Naive thymus-derived CD4-positive, alpha-beta T cell (primary cell): ENCODE results near the gene DNAAF1. TPM values are rescaled to one million over a fixed set of nuclear protein-coding genes. Genes with fewer than 3 reads are reported as not detected.
A peak's percentile ranks its signal among the peaks of the same experiment; 100 is the strongest.

Experiments used
- ATAC-seq: fragments of 150-1000 bp; cut with Tn5 transposase; 2 replicates; pipeline ENCODE4 v1.10.0; 2021; ENCODE audit warnings: mild to moderate bottlenecking, moderate library complexity
- CTCF ChIA-PET: fragments of 350-600 bp; sonication (Branson Sonifier 250); formaldehyde crosslinking; loops from one replicate; lab custom pipeline; 2021; ENCODE audit warnings: antibody characterized with exemption; lab: Charles Lee
- POLR2A ChIA-PET: fragments of 350-600 bp; sonication (Branson Sonifier 250); formaldehyde crosslinking; loops from one replicate; lab custom pipeline; 2021; ENCODE audit warnings: antibody characterized with exemption, inconsistent platforms; lab: Charles Lee
- DNase-seq, 9 donors: peaks; one replicate each; pipeline versions ENCODE4 v3.0.0 to v3.0.0-alpha.2; 2020 to 2022; ENCODE audit warnings: mixed read lengths in 1 of 9
- H3K27ac ChIP-seq: one replicate; pipeline ENCODE4 v1.7.0; 2013; ENCODE audit warnings: mild to moderate bottlenecking, low read depth, low read length, moderate library complexity
- H3K27me3 ChIP-seq, 2 donors: one replicate each; pipeline ENCODE4 v1.7.0; 2013; ENCODE audit warnings: low read length in 2 of 2, mild to moderate bottlenecking in 2 of 2, moderate library complexity in 2 of 2; ENCODE audit not compliant: control insufficient read depth in 2 of 2, insufficient read depth in 2 of 2
- H3K36me3 ChIP-seq, 3 experiments: 1 replicate in 2 of 3; 2 replicates in 1 of 3; pipeline ENCODE4 v1.7.0; 2013; ENCODE audit warnings: low read length in 3 of 3, mild to moderate bottlenecking in 3 of 3, moderate library complexity in 1 of 3; ENCODE audit not compliant: insufficient read depth in 3 of 3, control insufficient read depth in 2 of 3
- H3K4me1 ChIP-seq, 2 donors: one replicate each; pipeline ENCODE4 v1.7.0; 2013; ENCODE audit warnings: low read length in 2 of 2, mild to moderate bottlenecking in 2 of 2, moderate library complexity in 1 of 2; ENCODE audit not compliant: control insufficient read depth in 2 of 2, insufficient read depth in 2 of 2
- H3K4me3 ChIP-seq: 2 replicates; pipeline ENCODE4 v1.7.0; 2013; ENCODE audit warnings: mild to moderate bottlenecking, low read length
- H3K9me3 ChIP-seq, 3 experiments: 1 replicate in 2 of 3; 2 replicates in 1 of 3; pipeline ENCODE4 v1.7.0; 2013; ENCODE audit warnings: low read length in 3 of 3; ENCODE audit not compliant: control insufficient read depth in 2 of 3
- H3K27ac Mint-ChIP-seq, 9 donors: one replicate each; pipeline ENCODE4 v1.8.0; 2020 to 2022; ENCODE audit warnings: mixed read lengths in 9 of 9, mild to moderate bottlenecking in 8 of 9, moderate library complexity in 5 of 9, inconsistent platforms in 2 of 9
- H3K27me3 Mint-ChIP-seq, 5 donors: one replicate each; pipeline ENCODE4 v1.8.0; 2021 to 2022; ENCODE audit warnings: mixed read lengths in 5 of 5, mild to moderate bottlenecking in 1 of 5
- H3K36me3 Mint-ChIP-seq, 5 donors: one replicate each; pipeline ENCODE4 v1.8.0; 2020 to 2022; ENCODE audit warnings: mixed read lengths in 5 of 5, mild to moderate bottlenecking in 3 of 5, inconsistent platforms in 1 of 5
- H3K4me1 Mint-ChIP-seq, 7 donors: one replicate each; pipeline ENCODE4 v1.8.0; 2020 to 2022; ENCODE audit warnings: mixed read lengths in 7 of 7, mild to moderate bottlenecking in 3 of 7, inconsistent platforms in 1 of 7
- H3K4me3 Mint-ChIP-seq, 10 donors: one replicate each; pipeline ENCODE4 v1.8.0; 2020 to 2022; ENCODE audit warnings: mild to moderate bottlenecking in 10 of 10, mixed read lengths in 10 of 10, moderate library complexity in 6 of 10, inconsistent platforms in 2 of 10
- H3K9me3 Mint-ChIP-seq, 11 donors: one replicate each; pipeline ENCODE4 v1.8.0; 2020 to 2022; ENCODE audit warnings: mixed read lengths in 11 of 11, mild to moderate bottlenecking in 4 of 11, inconsistent platforms in 1 of 11, moderate library complexity in 1 of 11
- intact Hi-C, 2 donors: fragments of 100-400 bp; cut with micrococcal nuclease; formaldehyde crosslinking; loops; one replicate each; pipeline ENCODE4 v1.15.1; 2023
- polyA plus RNA-seq, 2 donors: library from polyadenylated mRNA; unstranded; fragments of 300-500 nt; fragmentation: Illumina TruSeq; gene quantifications; one replicate each; pipeline ENCODE4 v1.2.3, GENCODE V29; 2021
- total RNA-seq, 6 experiments: library from RNA in 5 of 6; stranded (reverse) in 5 of 6; gene quantifications; 1 replicate in 5 of 6; 2 replicates in 1 of 6; pipeline ENCODE4 v1.2.3 and lab custom pipeline; 2021 to 2026

DNAAF1 gene
- total and polyA plus RNA-seq, 7 experiments from 2014 or later: 0.06 to 2.2 (median 0.38) TPM; not detected in 3

- H3K9me3 Mint-ChIP-seq: no peaks in the 10 kb centered on the region
- POLR2A ChIA-PET: interaction anchor here (1.0 kb wide), 1 partner anchor 37 kb away, joined by 3 read pairs; the partner anchor contains the start of gene MBTPS1
- no peak overlapping the region for H3K27ac Mint-ChIP-seq
- H3K36me3 ChIP-seq: no peaks in the 10 kb centered on the region
- H3K4me1 ChIP-seq: no peaks in the 10 kb centered on the region
- H3K27ac ChIP-seq: no peak overlapping the region
- no peaks in the 10 kb centered on the region for H3K36me3 Mint-ChIP-seq
- H3K27me3 ChIP-seq: no peaks in the 10 kb centered on the region
- peaks cover 2 to 40% (median 7%) of the 10 kb centered on the region in 5 donors for H3K27me3 Mint-ChIP-seq
- no peak overlapping the region for H3K4me3 Mint-ChIP-seq
- DNase-seq (no peak), ATAC-seq (no peak)
- no peaks in the 10 kb centered on the region for H3K4me1 Mint-ChIP-seq
- CTCF ChIA-PET: interaction anchor here (1.2 kb wide), 1 partner anchor 68 kb away, joined by 4 read pairs; no protein-coding TSS in a partner anchor
- intact Hi-C loops: no loop called here
- H3K9me3 ChIP-seq: no peaks in the 10 kb centered on the region
- H3K4me3 ChIP-seq: no peak overlapping the region
Measured at GRCh38 chr16:84153660-84154214, 8.6 kb downstream of the DNAAF1 start.

- DNase-seq: no peak
- H3K9me3 ChIP-seq: no peaks in the 10 kb centered on the region
- ChIA-PET POLR2A (no interaction called here), CTCF (no interaction called here)
- intact Hi-C loops: no loop called here
- H3K27ac ChIP-seq: no peak overlapping the region
- H3K4me1 Mint-ChIP-seq: no peaks in the 10 kb centered on the region
- H3K36me3 ChIP-seq: no peaks in the 10 kb centered on the region
- no peaks in the 10 kb centered on the region for H3K9me3 Mint-ChIP-seq
- no peak overlapping the region for H3K4me3 ChIP-seq
- H3K36me3 Mint-ChIP-seq: no peaks in the 10 kb centered on the region
- no peak overlapping the region for H3K4me3 Mint-ChIP-seq
- no peaks in the 10 kb centered on the region for H3K4me1 ChIP-seq
- H3K27ac Mint-ChIP-seq: no peak overlapping the region
- no peak for ATAC-seq
- no peaks in the 10 kb centered on the region for H3K27me3 ChIP-seq
- peaks cover 9 to 46% (median 16%) of the 10 kb centered on the region in 5 donors for H3K27me3 Mint-ChIP-seq
Measured at GRCh38 chr16:84155226-84155625, 10.1 kb downstream of the DNAAF1 start.

DNA sequence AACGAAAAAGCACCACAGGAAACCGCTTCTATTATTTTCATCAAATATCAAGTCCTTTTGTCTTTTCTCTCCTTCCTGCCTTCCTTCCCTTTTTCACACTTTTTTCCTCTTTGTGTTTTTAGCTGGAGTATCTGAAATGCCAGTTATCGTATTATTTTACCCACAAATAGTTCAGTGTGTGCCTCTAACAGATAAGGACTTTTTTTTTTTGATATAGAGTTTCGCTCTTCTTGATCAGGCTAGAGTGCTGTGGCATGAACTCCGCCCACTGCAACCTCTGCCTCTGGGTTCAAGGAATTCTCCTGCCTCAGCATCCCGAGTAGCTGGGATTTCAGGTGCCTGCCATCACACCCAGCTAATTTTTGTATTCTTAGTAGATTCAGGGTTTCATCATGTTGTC lies 10.7 kb downstream of the DNAAF1 start:
- no peak overlapping the region for H3K4me3 ChIP-seq
- H3K27ac ChIP-seq: no peak overlapping the region
- H3K27me3 ChIP-seq: no peaks in the 10 kb centered on the region
- Mint-ChIP-seq H3K27ac (no peak overlapping the region), H3K4me1 (no peaks in the 10 kb centered on the region), H3K4me3 (no peak overlapping the region), H3K27me3 (peaks cover 9 to 46% (median 16%) of the 10 kb centered on the region in 5 donors), H3K9me3 (no peaks in the 10 kb centered on the region), H3K36me3 (no peaks in the 10 kb centered on the region)
- no peaks in the 10 kb centered on the region for H3K4me1 ChIP-seq
- intact Hi-C loops: no loop called here
- CTCF ChIA-PET: interaction anchor here (1.2 kb wide), 1 partner anchor 9 kb away, joined by 3 read pairs; no protein-coding TSS in a partner anchor
- no peaks in the 10 kb centered on the region for H3K36me3 ChIP-seq
- POLR2A ChIA-PET: no interaction called here
- no peak for ATAC-seq
- no peak for DNase-seq
- no peaks in the 10 kb centered on the region for H3K9me3 ChIP-seq

DNA sequence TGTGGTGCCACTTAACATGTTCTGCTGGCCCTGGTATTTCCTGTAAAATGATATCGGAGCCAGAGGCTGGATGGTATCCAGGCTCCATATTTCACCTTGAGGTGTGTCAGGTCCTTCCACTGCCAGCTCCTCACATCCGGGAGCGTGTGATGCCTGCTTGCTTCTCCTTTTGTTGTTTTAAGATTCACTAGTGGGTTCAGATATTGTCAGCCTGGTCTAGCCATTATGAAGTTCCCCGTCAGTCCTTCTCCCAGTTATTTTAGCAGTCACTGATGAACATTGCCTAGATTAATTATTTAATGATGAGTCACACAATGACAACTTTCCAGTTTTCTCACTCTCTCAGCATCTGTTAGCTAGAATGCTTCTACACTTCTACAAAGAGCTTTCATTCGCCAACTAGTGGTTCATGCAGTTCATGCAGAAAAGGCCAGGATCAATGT lies 11.3 kb downstream of the DNAAF1 start:
- intact Hi-C loops: no loop called here
- no peak for ATAC-seq
- ChIA-PET CTCF (interaction anchor here (1.2 kb wide), 1 partner anchor 10 kb away, joined by 3 read pairs; no protein-coding TSS in a partner anchor), POLR2A (no interaction called here)
- no peaks in the 10 kb centered on the region for H3K36me3 ChIP-seq
- H3K4me1 Mint-ChIP-seq: no peaks in the 10 kb centered on the region
- H3K9me3 Mint-ChIP-seq: no peaks in the 10 kb centered on the region
- H3K27ac ChIP-seq: no peak overlapping the region
- H3K4me3 ChIP-seq: no peak overlapping the region
- peaks cover 9 to 43% (median 16%) of the 10 kb centered on the region in 5 donors for H3K27me3 Mint-ChIP-seq
- H3K27ac Mint-ChIP-seq: no peak overlapping the region
- H3K27me3 ChIP-seq: no peaks in the 10 kb centered on the region
- no peak overlapping the region for H3K4me3 Mint-ChIP-seq
- no peaks in the 10 kb centered on the region for H3K9me3 ChIP-seq
- H3K36me3 Mint-ChIP-seq: no peaks in the 10 kb centered on the region
- no peak for DNase-seq
- no peaks in the 10 kb centered on the region for H3K4me1 ChIP-seq

DNA sequence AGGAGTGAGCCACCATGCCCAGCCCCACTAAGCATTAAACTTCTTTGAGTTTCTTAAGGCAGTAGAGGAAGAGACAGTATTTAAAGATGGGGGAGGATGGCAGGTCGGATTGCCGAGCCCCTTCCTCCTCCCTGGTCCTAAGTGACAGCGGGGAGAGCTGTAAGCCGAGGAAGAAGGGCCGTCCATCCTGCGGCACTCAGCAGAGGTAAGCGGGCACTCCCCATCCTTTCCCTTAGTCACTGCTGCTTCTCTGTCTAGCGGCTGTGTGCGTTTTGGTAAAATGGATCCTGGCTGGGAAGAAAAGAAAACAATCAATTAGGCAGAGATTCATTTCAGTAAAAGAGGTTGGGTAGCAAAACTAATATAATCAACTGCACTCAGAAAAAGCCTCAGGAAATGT lies 13.9 kb downstream of the DNAAF1 start:
- intact Hi-C loops: no loop called here
- no peaks in the 10 kb centered on the region for H3K36me3 ChIP-seq
- no peak overlapping the region for H3K4me3 ChIP-seq
- H3K4me1 Mint-ChIP-seq: no peaks in the 10 kb centered on the region
- no peaks in the 10 kb centered on the region for H3K36me3 Mint-ChIP-seq
- POLR2A ChIA-PET: no interaction called here
- no peaks in the 10 kb centered on the region for H3K4me1 ChIP-seq
- no peak overlapping the region for H3K27ac Mint-ChIP-seq
- peaks cover 11 to 47% (median 20%) of the 10 kb centered on the region in 5 donors for H3K27me3 Mint-ChIP-seq
- H3K9me3 Mint-ChIP-seq: no peaks in the 10 kb centered on the region
- CTCF ChIA-PET: no interaction called here
- peak overlapping the region in 1 of 10 donors; percentile 18 for H3K4me3 Mint-ChIP-seq
- H3K27ac ChIP-seq: no peak overlapping the region
- no peaks in the 10 kb centered on the region for H3K27me3 ChIP-seq
- no peak for DNase-seq
- H3K9me3 ChIP-seq: no peaks in the 10 kb centered on the region
- no peak for ATAC-seq

- CTCF ChIA-PET: no interaction called here
- Mint-ChIP-seq H3K9me3 (no peaks in the 10 kb centered on the region), H3K4me3 (no peak overlapping the region), H3K27me3 (peaks cover 11 to 55% (median 20%) of the 10 kb centered on the region in 5 donors), H3K4me1 (no peaks in the 10 kb centered on the region), H3K36me3 (no peaks in the 10 kb centered on the region), H3K27ac (no peak overlapping the region)
- H3K4me1 ChIP-seq: no peaks in the 10 kb centered on the region
- no peak for DNase-seq
- no peaks in the 10 kb centered on the region for H3K9me3 ChIP-seq
- no peak for ATAC-seq
- POLR2A ChIA-PET: no interaction called here
- H3K27ac ChIP-seq: no peak overlapping the region
- no peak overlapping the region for H3K4me3 ChIP-seq
- no peaks in the 10 kb centered on the region for H3K36me3 ChIP-seq
- no peaks in the 10 kb centered on the region for H3K27me3 ChIP-seq
- intact Hi-C loops: no loop called here
Measured at GRCh38 chr16:84159800-84160199, 14.7 kb downstream of the DNAAF1 start.

GRCh38 chr16:84161037-84161436 lies 15.9 kb downstream of the DNAAF1 start:
- ChIA-PET CTCF (no interaction called here), POLR2A (no interaction called here)
- H3K9me3 ChIP-seq: no peaks in the 10 kb centered on the region
- no peak overlapping the region for H3K4me3 ChIP-seq
- H3K27ac Mint-ChIP-seq: no peak overlapping the region
- DNase-seq: no peak
- intact Hi-C loops: no loop called here
- no peaks in the 10 kb centered on the region for H3K27me3 ChIP-seq
- no peaks in the 10 kb centered on the region for H3K36me3 ChIP-seq
- H3K36me3 Mint-ChIP-seq: no peaks in the 10 kb centered on the region
- H3K27ac ChIP-seq: no peak overlapping the region
- no peaks in the 10 kb centered on the region for H3K4me1 Mint-ChIP-seq
- no peak overlapping the region for H3K4me3 Mint-ChIP-seq
- H3K4me1 ChIP-seq: no peaks in the 10 kb centered on the region
- H3K27me3 Mint-ChIP-seq: peaks cover 11 to 52% (median 26%) of the 10 kb centered on the region in 5 donors
- H3K9me3 Mint-ChIP-seq: no peaks in the 10 kb centered on the region
- ATAC-seq: no peak
